Measurements from ENCODE around the gene IFNAR1.

- TF ChIP-seq POLR2AphosphoS5 (IDR thresholded peaks at IDR 0.05; ENCODE audit: low read depth, low read length) (no peak), GABPA (IDR thresholded peaks at IDR 0.05; ENCODE audit: borderline replicate concordance, insufficient read depth, low read length) (no peak), JUN (IDR thresholded peaks at IDR 0.05; ENCODE audit: low read depth, low read length) (no peak), ATF2 (IDR thresholded peaks at IDR 0.05; ENCODE audit: low read length) (no peak), RAD21 (IDR thresholded peaks at IDR 0.05 in 1 of 2, conservative IDR thresholded peaks at IDR 0.05 in 1 of 2; ENCODE audit: low read depth in 2 of 2, low read length in 2 of 2) (no peak), SIN3A (conservative IDR thresholded peaks at IDR 0.05 in 1 of 2, IDR thresholded peaks at IDR 0.05 in 1 of 2; ENCODE audit: low read depth in 1 of 2, low read length in 2 of 2) (no peak)
Observed at GRCh38 chr21:33370305-33370704, 45.5 kb downstream of the IFNAR1 start.
